ENCODE results near the gene LRRC59.
"Not testable (repeated sequence)": the region's sequence is repeated elsewhere in the genome, so short reads cannot be mapped to it uniquely, and the experiment has no call there.

LRRC59 gene

DNA sequence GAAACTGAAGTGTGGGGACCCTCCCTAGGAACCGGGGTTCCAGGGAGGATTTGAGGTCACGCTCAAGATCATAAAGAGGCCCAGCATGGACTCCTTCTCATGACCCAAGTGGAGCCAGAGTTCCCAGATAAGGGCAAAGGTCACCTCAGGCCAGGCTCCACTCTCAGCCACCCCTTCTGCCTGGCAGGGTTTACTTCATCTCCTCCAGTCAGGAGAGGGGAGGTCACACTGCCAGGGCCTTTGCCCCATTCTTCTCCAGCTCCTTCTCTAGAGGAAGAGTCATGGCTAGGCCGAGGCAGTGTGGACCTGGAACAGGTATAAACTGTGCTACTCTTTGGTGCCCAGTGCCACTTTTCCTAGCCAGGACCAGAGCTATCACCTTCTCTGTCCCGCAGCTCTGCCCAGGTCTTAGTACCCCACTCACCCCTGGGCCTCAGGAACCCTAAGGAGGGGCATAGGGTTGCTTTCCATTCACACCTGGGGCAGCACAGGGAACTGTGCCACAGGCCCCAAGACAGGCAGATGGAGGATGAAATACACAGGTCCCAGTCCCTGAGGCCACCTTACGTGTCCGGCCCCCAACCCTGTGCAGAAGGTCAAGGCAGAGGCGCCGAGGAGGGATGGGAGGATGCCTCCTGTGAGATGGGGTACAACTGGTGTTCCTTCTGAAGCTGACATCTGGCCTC lies 27.8 kb upstream of the LRRC59 start:
- Histone ChIP-seq H3K27ac (ENCODE audit: low read depth in 2 of 2, low read length in 2 of 2) (peak overlapping the region; percentile 74 to 82), H3K4me1 (ENCODE audit: control insufficient read depth in 2 of 2, insufficient read depth in 2 of 2, low read length in 2 of 2) (peaks cover 30 to 42% of the 10 kb centered on the region in 2 donors), H3K27me3 (ENCODE audit: control insufficient read depth in 2 of 2, insufficient read depth in 2 of 2, low read length in 2 of 2) (no peaks in the 10 kb centered on the region), H3K4me3 (ENCODE audit: low read length in 2 of 2) (peak overlapping the region; percentile 72 to 78), H3K9me3 (ENCODE audit: control insufficient read depth in 2 of 2, low read length in 2 of 2) (no peaks in the 10 kb centered on the region), H3K36me3 (ENCODE audit: control insufficient read depth in 2 of 2, insufficient read depth in 2 of 2, low read length in 2 of 2) (no peaks in the 10 kb centered on the region), H3K9ac (ENCODE audit: low read depth in 1 of 2, low read length in 2 of 2) (peak overlapping the region; percentile 80)

GRCh38 chr17:50424246-50424995 lies 27.1 kb upstream of the LRRC59 start:
- no peaks in the 10 kb centered on the region for H3K36me3 ChIP-seq (ENCODE audit: control insufficient read depth in 2 of 2, insufficient read depth in 2 of 2, low read length in 2 of 2)
- H3K27ac ChIP-seq (ENCODE audit: low read depth in 2 of 2, low read length in 2 of 2): peak overlapping the region in 1 of 2 donors; percentile 16
- no peaks in the 10 kb centered on the region for H3K9me3 ChIP-seq (ENCODE audit: control insufficient read depth in 2 of 2, low read length in 2 of 2)
- no peak overlapping the region for H3K9ac ChIP-seq (ENCODE audit: low read depth in 1 of 2, low read length in 2 of 2)
- no peaks in the 10 kb centered on the region for H3K27me3 ChIP-seq (ENCODE audit: control insufficient read depth in 2 of 2, insufficient read depth in 2 of 2, low read length in 2 of 2)
- peaks cover 30 to 38% of the 10 kb centered on the region in 2 donors for H3K4me1 ChIP-seq (ENCODE audit: control insufficient read depth in 2 of 2, insufficient read depth in 2 of 2, low read length in 2 of 2)
- no peak overlapping the region for H3K4me3 ChIP-seq (ENCODE audit: low read length in 2 of 2)

DNA sequence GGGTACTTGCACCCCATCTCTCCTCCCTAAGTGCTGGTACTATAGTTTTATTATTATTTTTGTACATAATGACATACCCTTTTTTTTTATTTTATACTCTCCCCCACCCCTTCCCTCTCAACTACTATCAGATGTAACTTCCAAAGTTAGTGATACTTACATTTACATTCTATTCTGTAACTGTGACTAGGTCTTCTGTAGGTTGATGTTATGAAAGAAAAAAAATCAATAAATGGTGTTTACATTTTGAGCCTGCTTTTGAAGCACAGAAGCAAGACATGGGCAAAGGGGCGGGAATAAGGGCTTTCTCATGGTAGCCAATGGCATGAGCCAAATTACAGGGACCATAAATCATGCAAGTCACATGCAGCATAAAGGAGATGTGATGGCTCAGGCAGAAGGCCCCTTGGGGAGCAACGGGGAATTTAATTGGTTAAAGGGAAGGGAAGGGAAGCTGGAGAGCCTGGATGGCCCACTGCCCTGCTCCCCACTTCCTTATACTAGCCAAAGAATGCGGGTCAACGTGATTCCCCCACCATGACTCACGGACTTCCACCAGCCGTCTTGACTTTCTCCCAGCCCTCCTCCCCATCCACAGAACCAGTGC lies 26.3 kb upstream of the LRRC59 start:
- no peaks in the 10 kb centered on the region for H3K36me3 ChIP-seq (ENCODE audit: control insufficient read depth in 2 of 2, insufficient read depth in 2 of 2, low read length in 2 of 2)
- H3K9ac ChIP-seq (ENCODE audit: low read depth in 1 of 2, low read length in 2 of 2): no peak overlapping the region
- H3K27ac ChIP-seq (ENCODE audit: low read depth in 2 of 2, low read length in 2 of 2): peak overlapping the region in 1 of 2 donors; percentile 16
- no peak overlapping the region for H3K4me3 ChIP-seq (ENCODE audit: low read length in 2 of 2)
- H3K9me3 ChIP-seq (ENCODE audit: control insufficient read depth in 2 of 2, low read length in 2 of 2): no peaks in the 10 kb centered on the region
- peaks cover 30 to 32% of the 10 kb centered on the region in 2 donors for H3K4me1 ChIP-seq (ENCODE audit: control insufficient read depth in 2 of 2, insufficient read depth in 2 of 2, low read length in 2 of 2)
- H3K27me3 ChIP-seq (ENCODE audit: control insufficient read depth in 2 of 2, insufficient read depth in 2 of 2, low read length in 2 of 2): no peaks in the 10 kb centered on the region

- no peaks in the 10 kb centered on the region for H3K9me3 ChIP-seq (ENCODE audit: control insufficient read depth in 2 of 2, low read length in 2 of 2)
- peaks cover 25 to 28% of the 10 kb centered on the region in 2 donors for H3K4me1 ChIP-seq (ENCODE audit: control insufficient read depth in 2 of 2, insufficient read depth in 2 of 2, low read length in 2 of 2)
Measured at GRCh38 chr17:50422738-50423137, 25.4 kb upstream of the LRRC59 start.

DNA sequence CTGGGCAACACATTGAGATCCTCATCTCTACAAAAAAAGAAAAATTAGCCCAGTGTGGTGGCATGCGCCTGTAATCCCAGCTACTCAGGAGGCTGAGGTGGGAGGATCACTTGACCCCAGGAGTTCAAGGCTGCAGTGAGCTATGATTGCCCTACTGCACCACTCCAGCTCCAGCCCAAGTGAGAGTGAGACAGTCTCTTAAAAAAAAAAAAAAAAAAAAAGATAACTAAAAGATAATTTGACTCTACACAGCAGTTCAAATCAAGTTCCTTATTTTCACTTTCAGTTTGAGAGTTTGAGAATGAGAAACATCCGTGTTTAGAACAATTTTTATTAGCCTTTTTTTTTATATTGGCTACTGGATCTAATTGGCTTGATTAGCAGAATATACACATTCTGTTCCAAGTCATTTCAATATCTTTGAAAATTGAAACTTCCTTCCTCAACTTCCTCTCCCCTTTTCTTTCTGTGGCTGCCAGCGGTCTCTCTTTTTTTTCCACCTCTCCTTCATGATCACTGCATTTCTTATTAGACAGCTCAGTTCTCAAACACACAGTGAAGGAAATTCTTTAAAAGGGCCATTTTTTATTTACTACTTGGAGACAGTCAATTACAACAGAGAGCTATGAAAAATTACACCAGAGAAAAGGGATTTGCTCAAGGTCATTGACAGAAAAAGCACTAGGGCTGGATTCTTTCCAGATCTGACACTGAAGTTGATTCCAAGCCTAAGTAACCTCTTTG lies 24.2 kb upstream of the LRRC59 start:
- no peaks in the 10 kb centered on the region for H3K36me3 ChIP-seq (ENCODE audit: control insufficient read depth in 2 of 2, insufficient read depth in 2 of 2, low read length in 2 of 2)
- H3K27me3 ChIP-seq (ENCODE audit: control insufficient read depth in 2 of 2, insufficient read depth in 2 of 2, low read length in 2 of 2): no peaks in the 10 kb centered on the region
- H3K4me1 ChIP-seq (ENCODE audit: control insufficient read depth in 2 of 2, insufficient read depth in 2 of 2, low read length in 2 of 2): peaks cover 15% of the 10 kb centered on the region in 2 donors
- H3K4me3 ChIP-seq (ENCODE audit: low read length in 2 of 2): peak overlapping the region in 1 of 2 donors; percentile 59
- H3K9me3 ChIP-seq (ENCODE audit: control insufficient read depth in 2 of 2, low read length in 2 of 2): no peaks in the 10 kb centered on the region
- peak overlapping the region; percentile 58 to 65 for H3K27ac ChIP-seq (ENCODE audit: low read depth in 2 of 2, low read length in 2 of 2)
- peak overlapping the region in 1 of 2 donors; percentile 3 for H3K9ac ChIP-seq (ENCODE audit: low read depth in 1 of 2, low read length in 2 of 2)

More at GRCh38 chr17:50422738-50423137, 25.4 kb upstream of the LRRC59 start:
- Histone ChIP-seq H3K4me3 (ENCODE audit: low read length in 2 of 2) (no peak overlapping the region), H3K36me3 (ENCODE audit: control insufficient read depth in 2 of 2, insufficient read depth in 2 of 2, low read length in 2 of 2) (no peaks in the 10 kb centered on the region), H3K9ac (ENCODE audit: low read depth in 1 of 2, low read length in 2 of 2) (no peak overlapping the region), H3K27ac (ENCODE audit: low read depth in 2 of 2, low read length in 2 of 2) (no peak overlapping the region), H3K27me3 (ENCODE audit: control insufficient read depth in 2 of 2, insufficient read depth in 2 of 2, low read length in 2 of 2) (no peaks in the 10 kb centered on the region)

- Histone ChIP-seq H3K36me3 (ENCODE audit: control insufficient read depth in 2 of 2, insufficient read depth in 2 of 2, low read length in 2 of 2) (no peaks in the 10 kb centered on the region), H3K27ac (ENCODE audit: low read depth in 2 of 2, low read length in 2 of 2) (peak overlapping the region; percentile 13 to 53), H3K9ac (ENCODE audit: low read depth in 1 of 2, low read length in 2 of 2) (no peak overlapping the region), H3K4me3 (ENCODE audit: low read length in 2 of 2) (peak overlapping the region in 1 of 2 donors; percentile 59), H3K9me3 (ENCODE audit: control insufficient read depth in 2 of 2, low read length in 2 of 2) (no peaks in the 10 kb centered on the region), H3K4me1 (ENCODE audit: control insufficient read depth in 2 of 2, insufficient read depth in 2 of 2, low read length in 2 of 2) (peaks cover 12 to 13% of the 10 kb centered on the region in 2 donors), H3K27me3 (ENCODE audit: control insufficient read depth in 2 of 2, insufficient read depth in 2 of 2, low read length in 2 of 2) (no peaks in the 10 kb centered on the region)
Measured at GRCh38 chr17:50420419-50421112, 23.2 kb upstream of the LRRC59 start.

- not testable (repeated sequence) for H3K27ac ChIP-seq (ENCODE audit: low read depth in 2 of 2, low read length in 2 of 2); H3K36me3 ChIP-seq (ENCODE audit: control insufficient read depth in 2 of 2, insufficient read depth in 2 of 2, low read length in 2 of 2)
Measured at GRCh38 chr17:50419577-50419976, 22.3 kb upstream of the LRRC59 start.

DNA sequence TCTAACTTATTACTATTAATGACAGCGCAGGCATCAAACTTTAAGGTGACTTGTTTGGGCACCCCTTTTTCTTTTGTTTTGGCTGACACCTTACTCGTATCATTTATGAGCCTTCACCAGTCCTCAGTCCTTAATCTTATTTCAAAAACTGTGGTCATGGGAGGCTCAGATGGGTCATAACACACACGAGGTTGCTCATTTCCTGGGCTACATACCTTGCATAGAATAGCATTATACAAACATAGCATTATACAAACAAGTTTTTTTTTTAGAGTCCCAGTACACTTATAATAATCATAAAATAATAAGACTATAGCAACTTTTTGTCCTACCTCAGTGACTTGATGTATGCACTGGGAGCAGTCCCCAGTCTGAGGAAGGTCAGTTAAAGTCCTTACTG lies 17.5 kb upstream of the LRRC59 start:
- no peak overlapping the region for H3K9ac ChIP-seq (ENCODE audit: low read depth in 1 of 2, low read length in 2 of 2)
- no peaks in the 10 kb centered on the region for H3K36me3 ChIP-seq (ENCODE audit: control insufficient read depth in 2 of 2, insufficient read depth in 2 of 2, low read length in 2 of 2)
- no peaks in the 10 kb centered on the region for H3K27me3 ChIP-seq (ENCODE audit: control insufficient read depth in 2 of 2, insufficient read depth in 2 of 2, low read length in 2 of 2)
- H3K4me3 ChIP-seq (ENCODE audit: low read length in 2 of 2): no peak overlapping the region
- no peak overlapping the region for H3K27ac ChIP-seq (ENCODE audit: low read depth in 2 of 2, low read length in 2 of 2)
- H3K9me3 ChIP-seq (ENCODE audit: control insufficient read depth in 2 of 2, low read length in 2 of 2): no peaks in the 10 kb centered on the region
- peaks cover 0 to 7% of the 10 kb centered on the region in 2 donors for H3K4me1 ChIP-seq (ENCODE audit: control insufficient read depth in 2 of 2, insufficient read depth in 2 of 2, low read length in 2 of 2)

More at GRCh38 chr17:50419577-50419976, 22.3 kb upstream of the LRRC59 start:
- not testable (repeated sequence) for H3K9me3 ChIP-seq (ENCODE audit: control insufficient read depth in 2 of 2, low read length in 2 of 2); H3K27me3 ChIP-seq (ENCODE audit: control insufficient read depth in 2 of 2, insufficient read depth in 2 of 2, low read length in 2 of 2); H3K9ac ChIP-seq (ENCODE audit: low read depth in 1 of 2, low read length in 2 of 2); H3K4me3 ChIP-seq (ENCODE audit: low read length in 2 of 2); H3K4me1 ChIP-seq (ENCODE audit: control insufficient read depth in 2 of 2, insufficient read depth in 2 of 2, low read length in 2 of 2)

DNA sequence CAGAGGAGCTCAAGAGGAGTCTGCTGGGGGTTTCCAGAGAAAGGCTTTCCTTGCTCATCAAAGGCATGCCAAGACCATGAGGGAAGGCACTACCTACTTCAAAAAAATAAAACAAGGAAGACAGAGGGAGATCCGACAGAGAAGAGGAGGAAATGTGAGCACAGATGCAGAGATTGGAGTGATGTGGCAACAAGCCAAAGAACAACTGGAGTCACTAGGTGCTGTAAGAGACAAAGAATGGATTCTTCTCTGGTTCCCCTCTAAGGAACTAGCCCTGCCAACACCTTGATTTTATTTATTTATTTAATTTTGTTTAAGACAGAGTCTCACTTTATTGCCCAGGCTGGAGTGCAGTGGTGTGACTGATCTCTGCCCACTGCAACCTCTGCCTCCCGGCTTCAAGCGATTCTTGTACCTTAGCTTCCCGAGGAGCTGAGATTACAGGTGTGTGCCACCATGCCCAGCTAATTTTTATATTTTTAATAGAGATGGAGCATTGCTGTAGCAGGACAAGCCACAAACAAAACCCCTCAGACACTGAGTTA lies 14.9 kb upstream of the LRRC59 start:
- Histone ChIP-seq H3K27ac (ENCODE audit: low read depth in 2 of 2, low read length in 2 of 2) (no peak overlapping the region), H3K9ac (ENCODE audit: low read depth in 1 of 2, low read length in 2 of 2) (no peak overlapping the region), H3K27me3 (ENCODE audit: control insufficient read depth in 2 of 2, insufficient read depth in 2 of 2, low read length in 2 of 2) (no peaks in the 10 kb centered on the region), H3K4me3 (ENCODE audit: low read length in 2 of 2) (no peak overlapping the region), H3K4me1 (ENCODE audit: control insufficient read depth in 2 of 2, insufficient read depth in 2 of 2, low read length in 2 of 2) (peaks cover 0 to 7% of the 10 kb centered on the region in 2 donors), H3K9me3 (ENCODE audit: control insufficient read depth in 2 of 2, low read length in 2 of 2) (no peaks in the 10 kb centered on the region), H3K36me3 (ENCODE audit: control insufficient read depth in 2 of 2, insufficient read depth in 2 of 2, low read length in 2 of 2) (no peaks in the 10 kb centered on the region)

Measured in mucosa of rectum (tissue), 2 donors.